Stimulated activated CD8-positive, alpha-beta memory T cell treated with anti-CD3 and anti-CD28 coated beads, Interleukin-4, amount 100 ng/mL, for 48 hours (primary cell): ENCODE measurements around the gene XPR1.
"Not testable (repeated sequence)": the region's sequence is repeated elsewhere in the genome, so short reads cannot be mapped to it uniquely, and the experiment has no call there.

Experiments
- DNase-seq: peaks from one replicate; pipeline ENCODE4 v3.0.0-alpha.2; 2020

XPR1 gene

GRCh38 chr1:180724055-180724454 lies 92.2 kb downstream of the XPR1 start:
- DNase-seq, result no peak

- DNase-seq, result not testable (repeated sequence)
Observed at GRCh38 chr1:180726024-180726423, 94.2 kb downstream of the XPR1 start.

GRCh38 chr1:180727751-180728150 lies 95.9 kb downstream of the XPR1 start:
- DNase-seq, result not testable (repeated sequence)

DNA sequence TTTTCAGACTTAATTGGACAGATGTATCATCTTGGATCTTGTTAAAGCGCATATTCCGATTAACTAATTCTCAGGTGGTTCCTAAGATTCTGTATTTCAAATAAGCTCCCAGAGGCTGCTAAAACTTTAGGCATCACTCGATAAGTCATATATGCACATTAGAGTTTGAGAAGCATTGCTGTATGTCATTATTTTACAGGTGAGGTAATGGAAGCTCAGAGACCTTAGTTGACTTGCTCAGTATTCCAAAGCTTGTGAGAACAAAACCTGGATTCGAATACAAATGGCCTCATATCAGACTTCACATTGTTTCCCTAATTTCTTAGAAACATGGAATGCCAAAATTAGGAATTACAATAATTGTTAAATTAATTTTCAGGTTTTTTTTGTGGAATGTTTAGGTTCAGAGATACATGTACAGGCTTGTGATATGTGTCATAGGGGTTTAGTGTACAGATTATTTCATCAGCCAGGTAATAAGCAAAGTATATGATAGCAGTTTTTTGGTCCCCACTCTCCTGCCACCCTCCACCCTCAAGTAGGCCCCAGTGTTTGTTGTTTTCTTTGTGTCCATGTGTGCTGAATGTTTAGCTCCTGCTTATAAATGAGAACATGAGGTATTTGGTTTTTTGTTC lies 96.8 kb downstream of the XPR1 start:
- DNase-seq, result no peak

- no peak for DNase-seq
Observed at GRCh38 chr1:180731131-180731530, 99.3 kb downstream of the XPR1 start.

- DNase-seq, result no peak
Observed at GRCh38 chr1:180732866-180733265, 101.0 kb downstream of the XPR1 start.

- DNase-seq, result no peak
Observed at GRCh38 chr1:180734366-180734765, 102.5 kb downstream of the XPR1 start.

GRCh38 chr1:180742663-180743062 lies 110.8 kb downstream of the XPR1 start:
- DNase-seq, result no peak

DNA sequence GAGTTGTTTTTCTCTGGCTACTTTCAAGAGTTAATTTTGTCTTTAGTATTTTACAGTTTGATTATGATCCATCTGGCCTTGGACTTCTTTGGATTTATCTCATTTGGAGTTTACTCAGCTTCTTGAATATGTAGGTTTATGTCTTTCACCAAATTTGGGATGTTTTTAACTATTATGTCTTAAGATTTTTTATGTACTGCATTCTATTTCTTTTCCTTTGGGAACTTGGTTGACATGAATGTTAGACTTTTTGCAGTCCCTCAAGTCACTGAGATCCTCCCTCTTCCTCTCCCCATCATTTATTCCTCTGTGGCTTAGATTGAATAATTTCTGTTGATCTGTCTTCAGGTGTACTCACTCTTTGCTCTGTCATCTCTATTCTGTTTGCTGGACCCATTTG lies 112.0 kb downstream of the XPR1 start:
- DNase-seq, result no peak

GRCh38 chr1:180745098-180745497 lies 113.3 kb downstream of the XPR1 start:
- no peak for DNase-seq

DNA sequence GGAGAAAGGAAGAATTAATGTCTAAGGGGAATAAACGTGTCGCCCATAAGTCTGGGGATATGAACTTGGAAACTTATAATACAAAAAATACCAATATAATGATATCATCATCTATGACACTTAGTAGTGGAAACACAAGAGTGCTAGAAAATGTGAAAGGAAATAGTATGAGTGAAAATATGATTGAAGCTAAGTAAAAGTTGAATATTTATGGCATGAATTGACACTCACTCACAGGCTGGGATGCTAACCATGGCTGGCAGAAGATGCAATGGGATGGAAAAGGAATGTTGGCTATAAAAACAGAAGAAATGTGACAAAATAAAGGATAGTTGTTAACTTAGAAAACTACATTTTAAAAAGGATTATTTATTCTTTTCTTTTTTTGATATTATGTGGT lies 120.1 kb downstream of the XPR1 start:
- DNase-seq, result no peak

DNA sequence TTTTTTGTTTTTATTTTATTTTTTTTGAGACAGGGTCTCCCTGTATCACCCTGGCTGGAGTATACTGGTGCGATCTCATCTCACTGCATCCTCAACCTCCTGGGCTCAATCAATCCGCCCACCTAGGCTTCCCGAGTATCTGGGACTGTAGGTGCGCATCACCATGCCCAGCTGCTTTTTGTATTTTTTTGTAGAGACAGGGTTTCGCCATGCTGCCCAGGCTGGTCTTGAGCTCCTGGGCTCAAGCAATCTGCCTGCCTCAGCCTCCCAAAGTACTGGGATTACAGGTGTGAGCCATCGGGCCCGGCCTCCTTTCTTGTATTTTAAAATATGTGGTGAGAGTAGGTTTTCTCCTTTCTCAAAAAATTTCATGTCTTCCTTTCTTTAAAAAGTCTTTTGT lies 122.6 kb downstream of the XPR1 start:
- DNase-seq, result no peak

DNA sequence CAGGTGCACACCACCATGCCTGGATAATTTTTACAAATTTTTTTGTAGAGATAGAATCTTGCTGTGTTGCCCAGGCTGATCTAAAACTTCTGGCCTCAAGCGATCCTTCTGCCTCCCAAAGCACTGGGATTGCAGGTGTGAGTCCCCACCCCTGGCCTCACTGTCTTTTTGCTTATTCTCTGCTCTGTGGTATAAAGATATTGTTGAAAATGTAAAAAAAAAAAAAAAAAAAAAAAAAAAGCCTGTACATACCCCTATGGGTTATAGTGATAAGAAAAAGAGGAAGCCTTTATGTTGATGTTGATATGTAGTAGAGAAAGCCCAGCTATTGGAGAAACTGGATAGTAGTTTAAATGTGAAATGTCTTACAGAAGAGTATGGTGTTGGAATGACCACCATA lies 125.8 kb downstream of the XPR1 start:
- no peak for DNase-seq

- no peak for DNase-seq
Observed at GRCh38 chr1:180762796-180763195, 131.0 kb downstream of the XPR1 start.

DNA sequence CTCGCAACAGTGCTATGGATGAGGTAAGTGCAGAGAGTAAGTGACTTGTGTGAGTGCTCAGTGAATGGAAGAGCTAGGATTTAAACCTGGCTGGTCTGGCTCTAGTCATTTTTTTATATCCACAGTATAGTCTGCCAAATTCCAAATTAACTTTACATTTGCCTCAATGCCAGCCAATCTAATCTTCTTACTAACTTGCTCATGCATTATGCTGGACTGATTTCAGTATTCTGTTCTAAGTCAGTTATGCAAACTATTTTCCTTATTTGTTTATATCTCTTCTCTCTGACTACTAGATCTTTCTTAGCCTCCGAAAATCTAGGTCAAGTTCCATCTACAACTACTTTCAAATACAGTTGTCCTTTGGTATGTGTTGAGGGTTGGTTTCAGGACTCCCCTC lies 133.3 kb downstream of the XPR1 start:
- no peak for DNase-seq

- no peak for DNase-seq
Observed at GRCh38 chr1:180769889-180770288, 138.1 kb downstream of the XPR1 start.

- DNase-seq, result no peak
Observed at GRCh38 chr1:180773210-180773865, 141.5 kb downstream of the XPR1 start.

DNA sequence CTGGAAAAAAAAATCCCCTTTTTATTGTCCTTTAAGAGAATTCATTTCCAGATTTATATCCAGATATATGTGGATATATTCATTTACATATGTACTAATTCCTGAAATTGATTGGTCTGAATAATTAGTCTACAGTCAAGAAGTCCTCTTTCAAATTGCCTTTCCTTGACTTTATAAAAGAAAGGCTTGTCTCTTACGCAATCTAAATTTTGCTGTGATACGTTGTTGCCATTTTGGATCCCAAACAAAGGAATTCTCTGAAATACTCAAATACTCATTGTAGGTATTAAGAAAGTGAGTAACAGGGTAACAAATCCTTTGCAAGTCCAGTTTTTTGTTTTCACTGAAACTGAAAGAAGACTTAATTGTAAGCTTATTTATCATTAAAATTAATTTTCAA lies 144.0 kb downstream of the XPR1 start:
- no peak for DNase-seq

- no peak for DNase-seq
Observed at GRCh38 chr1:180777072-180777689, 145.4 kb downstream of the XPR1 start.

- no peak for DNase-seq
Observed at GRCh38 chr1:180778782-180779398, 147.1 kb downstream of the XPR1 start.

- no peak for DNase-seq
Observed at GRCh38 chr1:180779584-180779983, 147.8 kb downstream of the XPR1 start.

- no peak for DNase-seq
Observed at GRCh38 chr1:180781718-180782117, 149.9 kb downstream of the XPR1 start.

- DNase-seq, result no peak
Observed at GRCh38 chr1:180785291-180785690, 153.5 kb downstream of the XPR1 start.

- DNase-seq, result no peak
Observed at GRCh38 chr1:180785887-180786286, 154.1 kb downstream of the XPR1 start.
